MM.1S (cell line): ENCODE data around the gene MAPKAPK3.

ENCODE experiments used
- EZH2 ChIP-seq: fragments of 300-600 bp; sonication (generic); optimal IDR thresholded peaks from 2 replicates; pipeline ENCODE3; 2017; ENCODE audit warnings: low read depth, mild to moderate bottlenecking, antibody characterized with exemption, low read length, mixed read lengths
- EZH2phosphoT487 ChIP-seq: fragments of 300-600 bp; sonication (generic); IDR thresholded peaks from 2 replicates; pipeline ENCODE4 v1.6.1; 2018; ENCODE audit warnings: antibody characterized with exemption, low read length
- TF ChIP-seq, protein P1 (sequence below): fragments of 300-600 bp; sonication (generic); IDR thresholded peaks from 2 replicates; pipeline ENCODE4 v1.5.1; 2016; ENCODE audit warnings: antibody characterized with exemption, low read length, mixed read lengths

DNA sequence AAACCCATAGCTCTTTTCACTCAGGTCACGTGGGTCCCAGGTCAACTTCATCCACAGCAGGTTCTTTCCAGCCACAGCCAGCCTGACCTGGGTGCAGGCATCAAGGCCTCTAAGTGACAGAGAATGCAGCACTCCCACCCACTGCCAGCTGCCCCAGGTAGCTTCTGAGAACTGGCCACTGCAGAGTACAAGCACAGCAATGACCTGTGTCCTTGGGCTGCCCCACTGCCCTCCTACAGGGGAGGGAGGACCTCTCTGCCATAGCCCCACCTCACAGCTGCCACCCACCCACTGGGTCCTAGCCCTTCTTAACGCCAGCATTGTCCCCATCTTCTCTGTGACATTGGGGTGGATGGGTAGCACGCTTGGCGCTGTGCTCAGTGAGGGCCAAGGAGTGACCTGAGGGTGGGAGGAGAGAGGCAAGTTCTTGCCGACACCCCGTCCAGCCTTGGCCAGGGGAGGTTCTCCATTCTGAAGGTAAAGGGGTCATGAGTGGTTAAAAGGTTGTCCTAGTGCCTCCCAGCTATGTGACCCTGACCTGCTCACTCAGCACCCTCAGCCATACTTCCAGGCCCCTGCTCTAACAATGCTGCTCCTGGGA is 17.7 kb upstream of the MAPKAPK3 start:
- TF ChIP-seq EZH2phosphoT487 (no peak), EZH2 (no peak)
- TF ChIP-seq, protein P1, sequence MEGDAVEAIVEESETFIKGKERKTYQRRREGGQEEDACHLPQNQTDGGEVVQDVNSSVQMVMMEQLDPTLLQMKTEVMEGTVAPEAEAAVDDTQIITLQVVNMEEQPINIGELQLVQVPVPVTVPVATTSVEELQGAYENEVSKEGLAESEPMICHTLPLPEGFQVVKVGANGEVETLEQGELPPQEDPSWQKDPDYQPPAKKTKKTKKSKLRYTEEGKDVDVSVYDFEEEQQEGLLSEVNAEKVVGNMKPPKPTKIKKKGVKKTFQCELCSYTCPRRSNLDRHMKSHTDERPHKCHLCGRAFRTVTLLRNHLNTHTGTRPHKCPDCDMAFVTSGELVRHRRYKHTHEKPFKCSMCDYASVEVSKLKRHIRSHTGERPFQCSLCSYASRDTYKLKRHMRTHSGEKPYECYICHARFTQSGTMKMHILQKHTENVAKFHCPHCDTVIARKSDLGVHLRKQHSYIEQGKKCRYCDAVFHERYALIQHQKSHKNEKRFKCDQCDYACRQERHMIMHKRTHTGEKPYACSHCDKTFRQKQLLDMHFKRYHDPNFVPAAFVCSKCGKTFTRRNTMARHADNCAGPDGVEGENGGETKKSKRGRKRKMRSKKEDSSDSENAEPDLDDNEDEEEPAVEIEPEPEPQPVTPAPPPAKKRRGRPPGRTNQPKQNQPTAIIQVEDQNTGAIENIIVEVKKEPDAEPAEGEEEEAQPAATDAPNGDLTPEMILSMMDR, result no peak
